Subcutaneous adipose tissue (tissue), 4 donors: Measurements from ENCODE around the gene TREM1. TPM values are rescaled to one million over a fixed set of nuclear protein-coding genes. Genes with fewer than 3 reads are reported as not detected.

ENCODE experiments used
- CTCF ChIP-seq: fragments of 450-650 bp; IDR thresholded peaks from one replicate; pipeline ENCODE4 v1.5.1; 2016; ENCODE audit warnings: low read depth, mild to moderate bottlenecking, control low read depth, antibody characterized with exemption, moderate library complexity
- total RNA-seq, 4 donors: library from RNA; depleted of rRNA; stranded (reverse); fragments of >200 nt; gene quantifications; one replicate each; pipeline ENCODE4 v1.1.0, GENCODE V29; 2016

The TREM1 gene
- total RNA-seq, 4 donors from 2014 or later = 0.38 to 9.5 (median 4.6) TPM

GRCh38 chr6:41239467-41240159 lies 46.9 kb downstream of the TREM1 start:
- TF ChIP-seq CTCF = no peak

- no peak for TF ChIP-seq CTCF
Measured at GRCh38 chr6:41237128-41237527, 49.4 kb downstream of the TREM1 start.

- TF ChIP-seq CTCF = no peak
Measured at GRCh38 chr6:41236276-41236675, 50.2 kb downstream of the TREM1 start.

GRCh38 chr6:41232667-41233066 lies 53.8 kb downstream of the TREM1 start:
- no peak for TF ChIP-seq CTCF

- no peak for TF ChIP-seq CTCF
Measured at GRCh38 chr6:41231246-41231645, 55.2 kb downstream of the TREM1 start.

- no peak for TF ChIP-seq CTCF
Measured at GRCh38 chr6:41229721-41230120, 56.8 kb downstream of the TREM1 start.

- TF ChIP-seq CTCF = no peak
Measured at GRCh38 chr6:41228616-41229015, 57.9 kb downstream of the TREM1 start.
